NB4 (cell line): ENCODE data around the gene ITPR2.
"Not testable (repeated sequence)": the region's sequence is repeated elsewhere in the genome, so short reads cannot be mapped to it uniquely, and the experiment has no call there.

Source experiments
- DNase-seq: peaks from one replicate; pipeline ENCODE4 v3.0.0; 2010; ENCODE audit warnings: low read depth
- H3K4me3 ChIP-seq: one replicate; pipeline ENCODE4 v1.5.1; 2011; ENCODE audit warnings: mild to moderate bottlenecking, low read depth, low read length, moderate library complexity
- MYC ChIP-seq: IDR thresholded peaks from 2 replicates; pipeline ENCODE4 v1.6.1; 2011; ENCODE audit warnings: low read depth, low read length
- POLR2A ChIP-seq: IDR thresholded peaks from 2 replicates; pipeline ENCODE4 v1.6.1; 2011; ENCODE audit warnings: mild to moderate bottlenecking; ENCODE audit not compliant: insufficient read length; ENCODE audit errors: extremely low read depth
- TF ChIP-seq, protein P1 (sequence below): IDR thresholded peaks from one replicate; pipeline ENCODE4 v1.5.1; 2012; ENCODE audit warnings: low read depth, low read length
- TF ChIP-seq, protein P2 (sequence below): IDR thresholded peaks from 2 replicates; pipeline ENCODE4 v1.6.1; 2011; ENCODE audit warnings: low read depth, low read length

The ITPR2 gene

DNA sequence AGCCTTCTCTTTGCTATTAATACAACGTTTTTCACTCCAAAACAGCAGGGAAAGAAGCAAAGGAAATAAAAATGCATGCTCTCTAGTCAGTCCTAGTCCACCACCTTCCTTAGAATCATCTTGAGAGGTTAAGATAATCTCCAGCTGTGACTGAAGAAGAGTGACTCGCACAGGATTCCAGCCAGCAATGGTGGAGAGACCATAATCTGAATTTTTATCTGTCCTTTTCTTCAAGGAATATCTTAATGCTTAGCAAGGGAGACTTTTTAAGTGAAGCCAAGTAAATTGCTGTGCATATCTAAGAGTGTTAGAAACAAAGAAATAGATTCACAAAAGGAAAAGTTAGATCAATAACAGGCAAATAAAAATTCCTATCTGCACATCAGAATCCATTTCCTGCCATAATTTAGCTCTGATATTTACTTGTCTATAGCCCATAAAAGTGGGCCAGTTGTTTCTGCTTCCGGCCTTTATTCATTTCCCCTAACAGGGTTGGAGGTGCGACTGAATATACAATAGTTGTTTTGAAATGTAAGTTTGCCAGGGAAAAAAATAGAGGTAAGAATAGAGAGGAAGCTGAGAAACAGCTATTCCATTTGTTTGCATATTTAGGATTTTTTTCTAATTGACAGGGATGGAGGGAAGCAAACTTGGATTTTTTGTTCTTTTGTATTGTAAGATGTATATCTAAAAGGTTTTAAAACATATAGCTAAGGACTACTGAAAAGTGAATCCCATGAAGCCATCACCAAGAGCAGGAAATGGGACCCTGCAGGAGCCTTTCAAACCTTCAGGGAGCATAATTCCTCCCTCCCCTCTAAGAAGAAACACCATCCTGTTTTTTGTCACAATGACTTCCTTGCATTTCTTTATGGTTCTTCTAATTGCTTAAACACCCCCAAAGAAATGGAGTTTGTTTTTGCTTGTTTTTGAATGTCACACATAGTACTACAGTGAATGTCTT lies 154.0 kb downstream of the ITPR2 start:
- H3K4me3 ChIP-seq = no peak overlapping the region
- DNase-seq = no peak
- TF ChIP-seq, protein P1, sequence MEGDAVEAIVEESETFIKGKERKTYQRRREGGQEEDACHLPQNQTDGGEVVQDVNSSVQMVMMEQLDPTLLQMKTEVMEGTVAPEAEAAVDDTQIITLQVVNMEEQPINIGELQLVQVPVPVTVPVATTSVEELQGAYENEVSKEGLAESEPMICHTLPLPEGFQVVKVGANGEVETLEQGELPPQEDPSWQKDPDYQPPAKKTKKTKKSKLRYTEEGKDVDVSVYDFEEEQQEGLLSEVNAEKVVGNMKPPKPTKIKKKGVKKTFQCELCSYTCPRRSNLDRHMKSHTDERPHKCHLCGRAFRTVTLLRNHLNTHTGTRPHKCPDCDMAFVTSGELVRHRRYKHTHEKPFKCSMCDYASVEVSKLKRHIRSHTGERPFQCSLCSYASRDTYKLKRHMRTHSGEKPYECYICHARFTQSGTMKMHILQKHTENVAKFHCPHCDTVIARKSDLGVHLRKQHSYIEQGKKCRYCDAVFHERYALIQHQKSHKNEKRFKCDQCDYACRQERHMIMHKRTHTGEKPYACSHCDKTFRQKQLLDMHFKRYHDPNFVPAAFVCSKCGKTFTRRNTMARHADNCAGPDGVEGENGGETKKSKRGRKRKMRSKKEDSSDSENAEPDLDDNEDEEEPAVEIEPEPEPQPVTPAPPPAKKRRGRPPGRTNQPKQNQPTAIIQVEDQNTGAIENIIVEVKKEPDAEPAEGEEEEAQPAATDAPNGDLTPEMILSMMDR = no peak
- TF ChIP-seq MYC = no peak
- TF ChIP-seq POLR2A = no peak
- TF ChIP-seq, protein P2, sequence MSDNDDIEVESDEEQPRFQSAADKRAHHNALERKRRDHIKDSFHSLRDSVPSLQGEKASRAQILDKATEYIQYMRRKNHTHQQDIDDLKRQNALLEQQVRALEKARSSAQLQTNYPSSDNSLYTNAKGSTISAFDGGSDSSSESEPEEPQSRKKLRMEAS = no peak

DNA sequence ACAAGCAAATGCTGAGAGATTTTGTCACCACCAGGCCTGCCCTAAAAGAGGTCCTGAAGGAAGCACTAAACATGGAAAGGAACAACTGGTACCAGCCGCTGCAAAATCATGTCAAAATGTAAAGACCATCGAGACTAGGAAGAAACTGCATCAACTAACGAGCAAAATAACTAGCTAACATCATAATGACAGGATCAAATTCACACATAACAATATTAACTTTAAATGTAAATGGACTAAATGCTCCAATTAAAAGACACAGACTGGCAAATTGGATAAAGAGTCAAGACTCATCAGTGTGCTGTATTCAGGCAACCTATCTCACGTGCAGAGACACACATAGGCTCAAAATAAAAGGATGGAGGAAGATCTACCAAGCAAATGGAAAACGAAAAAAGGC lies 161.5 kb downstream of the ITPR2 start:
- not testable (repeated sequence) for DNase-seq, H3K4me3 ChIP-seq

DNA sequence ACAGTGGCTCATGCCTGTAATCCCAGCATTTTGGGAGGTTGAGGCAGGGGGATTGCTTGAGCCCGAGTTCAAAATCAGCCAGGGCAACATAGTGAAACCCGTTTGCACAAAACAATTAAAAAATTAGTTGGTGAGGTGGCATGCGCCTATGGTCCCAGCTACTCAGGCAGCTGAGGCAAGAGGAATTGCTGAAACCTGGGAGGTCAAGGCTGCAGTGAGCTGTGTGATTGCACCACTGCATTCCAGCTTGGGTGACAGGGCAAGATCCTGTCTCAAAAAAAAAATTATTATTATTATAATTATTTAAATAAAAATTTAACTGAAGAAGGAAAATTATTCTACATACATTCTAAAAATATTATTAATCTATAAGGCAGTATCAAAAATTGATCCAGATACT lies 164.1 kb downstream of the ITPR2 start:
- DNase-seq = no peak
- no peak for TF ChIP-seq POLR2A
- TF ChIP-seq, protein P2 = no peak
- TF ChIP-seq MYC = no peak
- TF ChIP-seq, protein P1 = no peak
- no peak overlapping the region for H3K4me3 ChIP-seq

DNA sequence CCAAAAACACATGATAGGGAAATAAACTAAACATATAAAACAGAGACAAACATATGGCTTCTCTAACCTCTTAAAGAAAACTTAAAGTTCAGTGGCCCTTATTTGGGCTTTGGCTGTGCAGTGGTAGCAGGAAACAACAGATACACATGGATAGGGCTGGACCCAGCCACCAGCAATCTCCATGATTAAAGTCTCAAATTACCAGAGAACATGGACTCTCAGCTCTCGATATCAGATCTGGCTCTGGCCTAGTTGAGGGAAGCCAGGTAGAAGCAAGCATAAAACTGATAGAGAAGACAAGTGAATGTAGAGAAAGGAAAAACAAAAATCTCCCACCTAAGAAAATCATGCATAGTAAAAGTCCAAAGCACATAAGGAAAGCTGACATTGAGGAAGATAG lies 164.8 kb downstream of the ITPR2 start:
- TF ChIP-seq MYC = no peak
- no peak for TF ChIP-seq POLR2A
- TF ChIP-seq, protein P2 = no peak
- TF ChIP-seq, protein P1 = no peak
- H3K4me3 ChIP-seq = no peak overlapping the region
- no peak for DNase-seq

DNA sequence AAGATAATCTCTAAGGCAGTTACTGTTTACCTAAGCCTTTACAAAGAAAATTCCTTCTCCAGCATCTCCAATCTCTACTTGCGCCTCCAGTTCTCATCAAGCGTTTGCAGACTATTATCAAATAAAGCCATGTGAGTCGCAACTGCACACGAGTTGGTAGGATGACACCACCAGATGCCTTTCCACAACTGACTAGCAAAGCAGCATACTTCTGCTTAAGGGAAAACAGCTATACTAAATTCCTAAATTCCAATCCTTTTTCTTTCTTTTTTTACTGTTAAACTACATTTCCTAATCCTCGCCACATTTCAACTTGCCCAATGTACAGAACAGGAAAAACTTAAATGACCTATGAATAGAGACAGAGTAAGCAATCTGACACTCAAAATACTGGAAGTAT lies 166.7 kb downstream of the ITPR2 start:
- no peak overlapping the region for H3K4me3 ChIP-seq
- TF ChIP-seq MYC (no peak), POLR2A (no peak)
- TF ChIP-seq, protein P1 = no peak
- TF ChIP-seq, protein P2 = no peak
- no peak for DNase-seq

DNA sequence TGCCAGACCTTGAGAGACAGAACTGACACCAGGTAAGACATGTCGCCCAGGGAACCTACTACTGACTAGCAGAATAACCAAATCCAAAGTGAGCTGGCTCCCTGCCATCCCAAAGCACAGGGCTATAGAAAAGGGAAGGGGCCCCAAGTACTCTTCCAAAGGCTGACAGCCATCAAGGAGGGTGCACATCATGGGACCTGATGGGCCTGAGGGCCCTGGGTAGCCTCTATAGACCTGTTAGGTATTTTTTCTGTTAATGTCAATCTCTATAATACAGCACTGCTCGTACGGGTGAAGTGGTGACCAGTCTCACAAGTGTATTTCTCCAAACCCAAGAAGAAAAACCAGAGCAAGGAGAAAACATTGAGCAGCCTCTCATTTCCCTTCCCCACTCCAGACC lies 171.6 kb downstream of the ITPR2 start:
- no peak for DNase-seq
- TF ChIP-seq POLR2A = no peak
- no peak for TF ChIP-seq MYC
- TF ChIP-seq, protein P1 = no peak
- TF ChIP-seq, protein P2 = no peak
- H3K4me3 ChIP-seq = no peak overlapping the region
